Astrocyte of the spinal cord (primary cell): ENCODE data around the gene NDRG4.
"Not testable (repeated sequence)": the region's sequence is repeated elsewhere in the genome, so short reads cannot be mapped to it uniquely, and the experiment has no call there.

ENCODE experiments used
- DNase-seq: peaks from one replicate; pipeline ENCODE4 v3.0.0; 2011; ENCODE audit warnings: low read depth, low spot score
- H3K4me3 ChIP-seq: 2 replicates; pipeline ENCODE4 v1.5.1; 2011; ENCODE audit warnings: low read depth, mild to moderate bottlenecking, low read length, moderate library complexity
- CTCF ChIP-seq: IDR thresholded peaks from 2 replicates; pipeline ENCODE4 v1.5.1; 2012; ENCODE audit warnings: low read depth, mild to moderate bottlenecking, low read length, inconsistent platforms
- in situ Hi-C: cut with HindIII; loops from 2 replicates; pipeline ENCODE4 v1.10.0; 2017; ENCODE audit warnings: low sequenced_read_pairs

NDRG4 gene

GRCh38 chr16:58485184-58485887 is 14.6 kb upstream of the NDRG4 start:
- in situ Hi-C loops, result no loop called here
- H3K4me3 ChIP-seq, result no peak overlapping the region
- DNase-seq, result no peak
- no peak for TF ChIP-seq CTCF

GRCh38 chr16:58487566-58488351 is 12.2 kb upstream of the NDRG4 start:
- no peak overlapping the region for H3K4me3 ChIP-seq
- peak; percentile 73 for DNase-seq
- in situ Hi-C loops, result no loop called here
- peak; percentile 88 for TF ChIP-seq CTCF

GRCh38 chr16:58488531-58488930 is 11.4 kb upstream of the NDRG4 start:
- in situ Hi-C loops, result no loop called here
- no peak overlapping the region for H3K4me3 ChIP-seq
- no peak for DNase-seq
- TF ChIP-seq CTCF, result no peak

GRCh38 chr16:58490065-58490464 is 9.9 kb upstream of the NDRG4 start:
- in situ Hi-C loops, result no loop called here
- no peak for TF ChIP-seq CTCF
- DNase-seq, result no peak

GRCh38 chr16:58490539-58490938 is 9.4 kb upstream of the NDRG4 start:
- H3K4me3 ChIP-seq, DNase-seq, in situ Hi-C loops: not testable (repeated sequence)

More at GRCh38 chr16:58490065-58490464, 9.9 kb upstream of the NDRG4 start:
- no peak overlapping the region for H3K4me3 ChIP-seq

- in situ Hi-C loops, result no loop called here
Observed at GRCh38 chr16:58492066-58492465, 7.9 kb upstream of the NDRG4 start.

More at GRCh38 chr16:58492066-58492465, 7.9 kb upstream of the NDRG4 start:
- TF ChIP-seq CTCF, result no peak
- no peak for DNase-seq
- no peak overlapping the region for H3K4me3 ChIP-seq
